SK-N-DZ (cell line): Measurements from ENCODE around the gene LMAN1L.

ENCODE experiments used
- DNase-seq: peaks from one replicate; pipeline ENCODE4 v3.0.0-alpha.2; 2015; ENCODE audit warnings: low spot score

LMAN1L gene

GRCh38 chr15:74794248-74794969, 18.2 kb upstream of the LMAN1L start:
- DNase-seq = no peak

GRCh38 chr15:74794970-74795349, 17.7 kb upstream of the LMAN1L start:
- DNase-seq = no peak

DNA sequence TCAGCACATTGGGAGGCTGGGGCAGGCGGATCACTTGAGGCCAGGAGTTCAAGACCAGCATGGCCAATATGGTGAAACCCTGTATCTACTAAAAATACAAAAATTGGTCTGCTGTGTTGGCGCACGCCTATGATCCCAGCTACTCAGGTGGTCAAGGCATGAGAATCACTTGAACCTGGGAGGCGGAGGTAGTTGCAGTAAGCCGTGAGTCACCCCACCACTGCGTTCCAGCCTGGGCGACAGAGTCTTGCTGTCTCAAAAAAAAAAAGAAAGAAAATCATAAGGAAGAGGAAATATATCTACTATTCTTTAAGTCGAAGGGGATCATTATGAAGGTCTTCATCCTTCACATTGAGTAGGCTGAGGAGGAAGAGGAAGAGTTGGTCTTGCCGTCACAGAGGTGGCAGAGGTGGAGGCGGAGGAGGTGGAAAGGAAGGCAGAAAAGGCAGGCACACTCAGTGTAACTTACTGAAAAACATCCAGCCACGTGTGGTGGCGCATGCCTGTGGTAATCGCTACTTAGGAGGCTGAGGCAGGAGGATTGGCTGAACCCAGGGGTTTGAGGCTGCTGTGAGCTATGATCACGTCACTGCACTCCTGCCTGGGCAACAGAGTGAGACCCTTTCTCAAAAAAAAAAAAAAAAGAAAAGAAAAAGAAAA, 16.5 kb upstream of the LMAN1L start:
- DNase-seq = no peak

- no peak for DNase-seq
These were observed 14.0 kb upstream of the LMAN1L start for GRCh38 chr15:74798388-74799254.

DNA sequence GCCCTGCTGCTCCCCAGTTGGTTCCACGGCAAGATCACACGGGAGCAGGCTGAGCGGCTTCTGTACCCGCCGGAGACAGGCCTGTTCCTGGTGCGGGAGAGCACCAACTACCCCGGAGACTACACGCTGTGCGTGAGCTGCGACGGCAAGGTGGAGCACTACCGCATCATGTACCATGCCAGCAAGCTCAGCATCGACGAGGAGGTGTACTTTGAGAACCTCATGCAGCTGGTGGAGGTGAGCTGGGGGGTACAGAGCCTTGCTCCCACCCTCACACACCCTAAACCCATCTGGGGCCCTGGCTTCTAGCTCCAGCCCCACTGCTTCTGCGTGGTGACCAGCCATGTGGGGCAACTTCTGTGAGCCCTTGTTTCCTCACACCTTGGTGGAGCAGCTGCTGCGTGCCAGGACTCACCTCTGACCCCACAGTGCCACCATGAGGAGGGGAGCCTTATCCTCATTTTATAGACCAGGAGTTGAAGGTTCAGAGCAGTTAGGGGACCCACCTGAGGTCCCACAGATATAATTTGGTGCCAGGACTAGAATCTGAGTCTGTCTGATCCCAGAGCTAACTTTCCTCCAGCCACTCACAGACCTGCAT, 13.3 kb upstream of the LMAN1L start:
- DNase-seq = no peak

- DNase-seq = no peak
These were observed 12.6 kb upstream of the LMAN1L start for GRCh38 chr15:74799856-74800558.

GRCh38 chr15:74800559-74801094, 12.0 kb upstream of the LMAN1L start:
- no peak for DNase-seq

DNA sequence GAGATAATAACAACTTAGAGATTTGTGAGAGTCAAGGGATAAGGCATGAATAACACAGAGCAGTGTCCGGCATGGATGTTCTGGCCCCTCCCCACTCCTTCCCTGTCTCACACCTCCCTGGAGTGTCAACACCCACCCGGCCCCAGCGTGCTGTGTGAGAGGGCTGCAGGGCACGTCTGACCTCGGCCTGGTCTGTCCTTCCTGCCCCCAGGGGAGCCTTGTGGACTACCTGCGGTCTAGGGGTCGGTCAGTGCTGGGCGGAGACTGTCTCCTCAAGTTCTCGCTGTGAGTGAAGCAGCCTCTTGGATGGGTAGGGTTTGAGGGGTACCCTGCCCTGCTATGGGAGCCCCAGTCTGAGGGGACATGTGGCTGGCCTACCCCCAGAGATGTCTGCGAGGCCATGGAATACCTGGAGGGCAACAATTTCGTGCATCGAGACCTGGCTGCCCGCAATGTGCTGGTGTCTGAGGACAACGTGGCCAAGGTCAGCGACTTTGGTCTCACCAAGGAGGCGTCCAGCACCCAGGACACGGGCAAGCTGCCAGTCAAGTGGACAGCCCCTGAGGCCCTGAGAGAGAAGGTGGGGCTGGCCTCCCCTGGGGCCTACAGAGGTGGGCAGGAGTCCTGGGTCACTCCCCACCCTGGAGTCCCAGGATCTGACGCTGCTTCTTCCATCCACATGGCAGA, 11.2 kb upstream of the LMAN1L start:
- no peak for DNase-seq

DNA sequence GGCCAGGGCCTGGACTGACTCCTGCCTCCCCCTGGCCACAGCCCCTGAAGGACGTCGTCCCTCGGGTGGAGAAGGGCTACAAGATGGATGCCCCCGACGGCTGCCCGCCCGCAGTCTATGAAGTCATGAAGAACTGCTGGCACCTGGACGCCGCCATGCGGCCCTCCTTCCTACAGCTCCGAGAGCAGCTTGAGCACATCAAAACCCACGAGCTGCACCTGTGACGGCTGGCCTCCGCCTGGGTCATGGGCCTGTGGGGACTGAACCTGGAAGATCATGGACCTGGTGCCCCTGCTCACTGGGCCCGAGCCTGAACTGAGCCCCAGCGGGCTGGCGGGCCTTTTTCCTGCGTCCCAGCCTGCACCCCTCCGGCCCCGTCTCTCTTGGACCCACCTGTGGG, 10.3 kb upstream of the LMAN1L start:
- no peak for DNase-seq

DNA sequence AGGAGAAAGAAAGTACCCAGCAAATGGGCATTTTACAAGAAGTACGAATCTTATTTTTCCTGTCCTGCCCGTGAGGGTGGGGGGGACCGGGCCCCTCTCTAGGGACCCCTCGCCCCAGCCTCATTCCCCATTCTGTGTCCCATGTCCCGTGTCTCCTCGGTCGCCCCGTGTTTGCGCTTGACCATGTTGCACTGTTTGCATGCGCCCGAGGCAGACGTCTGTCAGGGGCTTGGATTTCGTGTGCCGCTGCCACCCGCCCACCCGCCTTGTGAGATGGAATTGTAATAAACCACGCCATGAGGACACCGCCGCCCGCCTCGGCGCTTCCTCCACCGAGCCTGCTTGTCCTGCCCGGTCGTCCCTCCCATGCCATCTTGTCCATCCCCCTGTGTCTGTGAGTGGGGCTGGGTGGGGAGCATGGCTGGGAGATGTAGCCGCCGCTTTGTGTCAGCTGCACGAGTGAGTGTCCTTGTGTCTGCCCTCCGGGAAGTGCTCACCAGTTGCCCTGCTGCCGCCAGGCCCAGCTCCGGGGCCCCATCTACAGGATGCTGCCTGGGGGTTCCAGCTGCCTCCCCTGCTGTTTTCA, 9.7 kb upstream of the LMAN1L start:
- no peak for DNase-seq

GRCh38 chr15:74804935-74805334, 7.7 kb upstream of the LMAN1L start:
- no peak for DNase-seq

DNA sequence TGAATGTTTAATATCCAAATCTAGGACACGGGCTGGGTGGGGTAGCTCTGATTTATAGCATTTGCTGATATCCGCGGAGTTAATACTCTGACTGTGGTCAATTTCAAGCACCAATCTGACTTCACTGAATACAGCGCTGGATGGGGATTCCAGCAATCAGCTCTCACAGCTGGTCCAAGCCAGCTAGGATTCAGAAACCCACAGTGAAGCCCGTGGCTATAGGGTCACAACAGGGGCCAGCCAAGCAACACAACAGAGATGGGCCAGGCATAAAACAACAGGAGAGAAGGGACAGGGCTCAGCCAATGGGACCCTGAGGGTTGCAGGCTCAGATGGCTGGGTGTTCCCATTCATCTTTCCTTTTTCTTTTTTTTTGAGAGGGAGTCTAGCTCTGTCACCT, 5.4 kb upstream of the LMAN1L start:
- no peak for DNase-seq

DNA sequence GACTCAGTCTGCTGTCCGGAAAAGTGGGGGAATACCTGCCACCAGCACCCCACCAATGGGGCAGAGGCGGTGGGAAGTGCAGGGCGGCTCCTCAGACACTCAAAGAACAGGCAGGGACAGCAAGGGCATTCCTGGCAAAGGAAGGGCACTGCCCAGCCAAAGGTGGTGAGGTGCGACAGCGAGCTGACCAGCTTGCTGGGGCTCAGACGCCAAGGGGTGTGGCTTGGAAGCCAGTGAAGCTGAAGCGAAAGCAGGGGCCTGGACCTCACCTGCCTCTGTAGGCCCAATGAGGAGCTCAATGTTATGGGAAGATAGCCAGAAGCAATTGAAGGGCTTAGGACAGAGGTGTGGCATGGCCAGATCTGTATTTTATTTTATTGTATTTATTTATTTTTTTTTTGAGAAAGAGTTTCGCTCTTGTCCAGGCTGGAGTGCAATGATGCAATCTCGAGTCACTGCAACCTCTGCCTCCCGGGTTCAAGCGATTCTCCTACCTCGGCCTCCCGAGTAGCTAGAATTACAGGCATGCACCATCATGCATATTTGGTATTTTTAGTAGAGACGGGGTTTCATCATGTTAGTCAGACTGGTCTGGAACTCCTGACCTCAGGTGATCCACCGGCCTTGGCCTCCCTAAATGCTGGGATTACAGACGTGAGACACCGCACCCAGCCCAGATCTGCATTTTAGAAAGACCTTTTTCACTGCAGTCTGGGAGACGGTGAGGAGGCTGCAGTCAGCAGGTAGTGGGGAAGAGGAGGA, 4.4 kb upstream of the LMAN1L start:
- no peak for DNase-seq

DNA sequence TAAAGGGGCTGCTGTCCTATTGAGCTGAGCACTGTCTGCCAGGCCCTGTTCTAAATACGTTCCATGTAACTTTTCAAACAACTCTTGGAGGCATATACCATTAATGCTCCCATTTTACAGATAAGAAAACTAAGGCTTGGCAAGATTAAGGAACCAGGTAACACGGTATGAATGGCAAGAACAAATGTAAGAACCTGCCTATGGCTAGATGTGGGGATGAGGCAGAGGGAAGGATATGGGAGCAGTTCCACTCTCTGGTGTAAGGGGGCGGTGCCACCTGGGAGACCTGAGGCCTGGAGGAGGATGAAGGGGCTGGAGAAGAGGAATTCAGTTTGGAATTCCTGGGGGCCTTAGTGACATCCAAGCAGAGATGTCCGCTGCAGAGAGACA, 3.8 kb upstream of the LMAN1L start:
- DNase-seq = no peak

DNA sequence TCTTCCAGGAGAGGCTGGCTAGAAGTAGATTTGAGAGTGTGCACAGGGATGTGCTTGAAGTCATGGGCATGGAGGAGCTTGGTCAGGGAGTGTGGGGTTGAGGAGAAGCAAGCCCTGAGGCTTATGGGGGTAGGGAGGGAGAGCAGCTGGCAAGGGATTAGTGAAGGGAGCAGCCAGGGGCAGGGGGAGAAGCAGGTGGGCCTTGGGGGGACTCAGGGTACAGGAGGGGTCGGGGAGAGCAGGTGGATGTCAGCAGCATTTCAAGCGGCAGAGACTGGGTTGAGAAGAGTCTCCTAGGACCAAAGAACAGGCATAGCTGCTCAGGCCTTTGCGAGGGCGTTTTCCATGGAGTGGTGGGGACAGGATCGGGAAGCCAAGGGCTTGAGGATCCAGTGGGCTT, 3.4 kb upstream of the LMAN1L start:
- no peak for DNase-seq

- no peak for DNase-seq
These were observed 2.7 kb upstream of the LMAN1L start for GRCh38 chr15:74809956-74810355.

- DNase-seq = no peak
These were observed 2.7 kb downstream of the LMAN1L start for GRCh38 chr15:74815121-74815934.

- no peak for DNase-seq
These were observed 3.3 kb downstream of the LMAN1L start for GRCh38 chr15:74815961-74816360.
